GM18520 (cell line): Measurements from ENCODE around the gene KRTAP5-6.
"Not testable (repeated sequence)": the region's sequence is repeated elsewhere in the genome, so short reads cannot be mapped to it uniquely, and the experiment has no call there.

Experiments
- ATAC-seq: cut with Tn5 transposase; IDR thresholded peaks from one replicate; pipeline ENCODE4 v1.9.1; 2021; ENCODE audit not compliant: unreplicated experiment

KRTAP5-6 gene

GRCh38 chr11:1683216-1683615 is 13.8 kb upstream of the KRTAP5-6 start:
- ATAC-seq: not testable (repeated sequence)

GRCh38 chr11:1683904-1684572 is 13.0 kb upstream of the KRTAP5-6 start:
- not testable (repeated sequence) for ATAC-seq

GRCh38 chr11:1684886-1685874 is 11.8 kb upstream of the KRTAP5-6 start:
- ATAC-seq: not testable (repeated sequence)

DNA sequence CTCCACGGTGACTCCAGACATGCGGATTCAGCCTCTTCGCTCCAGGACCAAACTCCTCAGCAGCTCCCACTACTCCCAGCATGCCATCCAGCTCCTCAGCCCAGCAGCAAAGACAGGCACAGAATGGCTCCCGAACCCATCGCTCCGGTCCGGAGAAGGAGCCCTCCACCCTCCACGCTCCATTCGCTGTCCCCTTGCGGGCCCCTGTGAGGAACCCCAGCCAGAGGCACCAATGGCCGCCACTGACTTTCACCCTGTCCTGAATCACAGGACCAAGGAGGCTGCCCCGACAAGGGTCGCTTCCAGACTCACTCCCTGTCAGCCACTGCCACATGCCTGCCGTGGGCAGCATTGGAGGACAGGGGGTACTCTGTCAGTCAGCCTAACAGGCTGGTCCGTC is 10.8 kb upstream of the KRTAP5-6 start:
- not testable (repeated sequence) for ATAC-seq

DNA sequence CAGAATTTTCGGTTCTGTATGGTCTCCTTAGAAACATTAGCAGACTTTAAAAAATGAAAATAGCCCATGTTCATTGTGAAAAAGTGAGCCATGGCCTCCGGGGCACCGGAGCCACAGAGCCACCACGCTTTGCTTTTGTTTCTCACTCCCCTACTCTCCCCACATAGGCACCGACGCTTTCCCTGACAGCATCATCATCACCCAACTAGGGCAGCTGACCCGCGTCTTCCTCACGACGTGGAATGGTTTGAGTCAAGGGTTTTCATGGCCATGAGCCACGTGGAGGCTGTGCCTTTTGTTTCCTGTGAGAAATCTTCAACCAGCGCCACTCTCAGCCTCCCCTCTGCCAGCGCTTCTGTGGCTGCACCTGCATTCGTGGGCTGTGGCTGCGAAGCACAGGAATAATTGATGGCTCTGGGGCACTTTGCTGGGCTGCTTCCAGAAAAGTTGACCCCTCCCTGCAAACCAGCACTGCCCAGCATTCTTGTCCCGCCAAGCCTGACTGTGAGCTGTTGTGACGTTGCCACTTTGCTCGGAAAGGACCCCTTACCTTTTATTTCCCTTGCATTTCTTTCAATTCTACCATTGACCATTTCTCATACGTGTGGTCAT is 8.6 kb upstream of the KRTAP5-6 start:
- ATAC-seq: not testable (repeated sequence)

DNA sequence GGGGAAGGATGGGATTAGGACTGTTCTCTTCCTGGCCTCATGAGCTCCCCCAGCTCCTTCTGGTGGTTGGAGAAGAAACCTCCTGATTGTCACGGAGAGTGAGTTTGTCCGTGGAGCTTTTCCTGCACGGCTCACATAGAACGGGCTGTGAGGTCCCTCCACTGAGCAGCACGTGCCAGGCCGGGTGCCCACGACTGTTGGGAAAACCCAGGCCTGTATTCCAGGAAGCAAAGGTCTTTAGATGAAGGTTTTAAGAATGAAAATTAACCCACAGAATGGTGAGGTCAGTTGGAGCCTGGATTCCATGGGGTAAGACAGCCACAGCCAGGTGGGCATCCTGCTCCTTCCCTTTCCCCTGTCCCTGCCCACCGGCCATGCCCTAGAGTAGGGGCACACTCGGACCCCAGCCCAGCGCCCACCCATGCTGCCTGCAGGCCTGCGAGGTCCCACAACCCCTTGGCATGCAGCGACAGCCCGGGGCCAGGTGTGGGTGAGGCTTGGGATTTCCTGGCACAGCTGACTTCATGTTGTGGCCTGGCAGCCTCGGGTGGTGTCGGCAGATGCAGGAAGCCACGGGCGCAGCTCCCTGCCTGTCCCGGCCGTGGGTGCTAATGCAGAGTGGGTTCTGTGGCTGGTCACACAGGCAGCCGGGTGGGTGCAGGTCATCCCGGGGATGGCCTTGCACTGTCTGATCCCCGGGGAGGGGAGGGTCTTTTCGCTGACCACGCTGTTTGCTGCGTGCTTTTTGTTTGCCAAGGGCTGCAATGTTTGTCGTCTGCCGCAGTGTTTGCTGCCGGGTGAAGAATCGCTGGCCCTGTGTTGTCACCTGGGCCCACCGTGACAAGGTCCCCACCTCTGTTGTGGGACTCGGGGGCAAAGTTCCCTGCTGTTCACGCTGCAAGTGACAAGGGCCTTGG is 7.5 kb upstream of the KRTAP5-6 start:
- ATAC-seq: not testable (repeated sequence)

GRCh38 chr11:1690167-1691025 is 6.6 kb upstream of the KRTAP5-6 start:
- no peak for ATAC-seq

- no peak for ATAC-seq
Measured at GRCh38 chr11:1691026-1691877, 5.7 kb upstream of the KRTAP5-6 start.

GRCh38 chr11:1691878-1692707 is 4.9 kb upstream of the KRTAP5-6 start:
- no peak for ATAC-seq

DNA sequence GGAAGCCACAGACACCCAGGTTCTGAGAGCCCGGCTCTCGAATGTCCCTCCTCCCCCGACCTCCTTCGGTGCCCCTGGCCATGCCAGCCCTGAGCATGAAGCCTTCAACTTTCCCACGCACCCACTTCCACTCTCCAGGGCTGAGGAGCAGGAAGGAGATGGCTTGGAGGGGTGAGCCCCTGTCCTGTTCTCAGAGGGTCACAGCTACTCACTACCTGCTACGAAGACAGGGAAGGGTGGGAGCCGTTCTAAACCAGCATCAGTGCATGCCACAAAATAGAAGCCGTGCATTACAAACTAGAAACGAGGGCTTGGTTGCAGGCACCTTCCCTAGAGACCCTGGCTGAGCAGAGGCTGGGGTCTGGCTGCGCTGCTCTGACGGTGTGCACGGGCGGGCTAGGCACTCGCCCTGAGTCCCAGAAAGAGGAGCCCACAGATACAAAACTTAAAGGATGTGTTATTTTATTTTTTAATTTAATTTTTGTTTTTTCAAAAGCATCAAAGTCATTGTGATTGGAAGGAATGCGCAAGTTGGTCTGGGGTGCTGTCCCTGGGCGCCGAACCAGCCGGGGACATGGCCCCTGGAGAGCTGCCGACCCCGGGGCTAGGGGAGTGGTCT is 4.2 kb upstream of the KRTAP5-6 start:
- ATAC-seq: no peak

- no peak for ATAC-seq
Measured at GRCh38 chr11:1693327-1694063, 3.5 kb upstream of the KRTAP5-6 start.

DNA sequence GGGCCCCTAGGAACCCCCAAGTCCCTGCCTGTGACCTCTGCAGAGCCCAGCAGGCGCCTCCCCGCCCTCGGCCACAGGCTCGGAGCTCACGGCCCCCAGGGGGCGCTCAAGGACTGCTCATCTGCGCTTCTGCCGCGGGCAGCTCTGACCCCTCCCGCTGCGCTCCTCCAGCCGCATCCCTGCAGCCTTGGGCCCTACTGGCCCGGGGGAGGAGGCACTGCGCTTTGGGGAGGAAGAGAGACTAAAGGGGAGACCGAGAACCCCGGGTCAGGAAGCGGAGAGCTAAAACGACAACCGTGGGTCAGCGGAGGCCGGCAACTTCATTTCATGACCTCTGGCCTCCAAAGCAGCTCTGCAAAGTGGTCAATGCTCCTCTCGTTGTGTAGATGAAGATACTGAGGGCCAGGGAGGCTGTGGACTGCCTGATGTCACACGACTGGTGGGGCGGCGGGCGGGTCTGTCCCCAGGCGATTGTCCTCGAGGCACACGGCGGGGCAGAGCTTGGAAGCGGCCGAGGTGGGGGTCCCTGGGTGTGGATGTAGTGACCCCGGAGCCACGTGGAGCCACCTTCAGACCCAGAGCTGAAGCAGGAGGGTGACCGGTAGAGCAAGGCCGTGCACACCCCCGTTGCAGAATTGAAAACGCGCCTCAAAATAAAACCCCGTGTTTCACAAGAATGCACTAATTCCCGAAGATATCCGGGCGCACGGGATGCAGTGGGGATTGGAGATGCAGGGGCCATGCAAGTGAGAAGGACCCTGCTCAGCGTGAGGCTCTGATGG is 2.7 kb upstream of the KRTAP5-6 start:
- ATAC-seq: no peak

DNA sequence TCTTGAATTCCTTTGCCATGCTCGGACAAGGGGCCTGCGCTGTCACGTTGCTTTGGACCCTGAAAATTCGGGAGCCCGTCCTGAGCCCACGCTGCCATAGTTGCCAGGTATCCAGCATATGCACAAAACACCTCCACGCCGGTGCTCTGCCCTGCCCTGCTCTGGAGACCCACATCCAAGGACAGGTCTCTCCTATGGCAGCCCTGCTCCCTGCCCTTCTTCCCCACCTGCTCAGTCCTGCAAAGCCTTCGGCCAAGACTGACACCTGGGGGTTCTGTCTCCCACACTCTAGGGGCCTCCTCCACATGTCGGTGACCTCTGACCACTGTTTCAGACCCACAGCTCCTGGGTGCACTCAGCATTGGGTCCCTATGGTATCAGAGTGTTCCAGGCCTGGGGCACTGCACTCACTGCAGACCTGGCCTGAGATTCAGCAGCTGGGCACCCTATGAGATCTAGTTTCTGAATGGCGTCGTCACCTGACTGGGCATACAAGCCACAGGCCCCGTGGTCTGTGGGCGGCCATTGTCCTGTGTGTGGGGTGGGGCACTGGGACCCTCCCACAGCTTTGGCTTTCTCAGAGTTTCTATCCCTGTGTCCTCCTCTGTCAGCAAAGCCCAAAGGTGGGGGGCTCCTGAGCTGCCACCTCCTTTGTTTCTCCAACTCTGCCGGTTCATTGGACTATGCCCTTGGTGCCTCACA is 2.0 kb upstream of the KRTAP5-6 start:
- no peak for ATAC-seq

- ATAC-seq: no peak
Measured at GRCh38 chr11:1695548-1696108, 1.4 kb upstream of the KRTAP5-6 start.

DNA sequence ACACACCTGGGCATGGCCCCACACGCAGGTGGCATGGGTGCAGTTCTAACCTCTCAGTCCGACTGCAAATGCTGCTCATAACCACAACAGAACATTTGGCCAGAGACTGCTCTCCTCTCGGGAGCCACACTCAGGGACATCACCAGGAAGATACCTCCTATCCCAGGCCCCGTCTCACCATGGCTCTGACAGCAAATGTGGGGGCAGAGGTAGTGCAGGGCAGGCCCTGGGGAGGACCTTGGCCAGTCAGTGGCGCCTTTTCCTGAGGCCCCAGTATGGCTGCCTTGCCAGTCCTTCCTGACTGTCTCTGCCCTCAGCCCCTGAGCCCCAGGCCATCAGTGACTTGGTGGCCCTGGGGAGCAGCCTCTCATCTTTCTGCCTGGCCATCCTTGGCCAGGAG is 2.8 kb downstream of the KRTAP5-6 start:
- ATAC-seq: no peak
